GM21515 (cell line): ENCODE measurements around the gene TSKU.

Experiments used
- ATAC-seq: cut with Tn5 transposase; IDR thresholded peaks from one replicate; pipeline ENCODE4 v1.9.1; 2021; ENCODE audit not compliant: unreplicated experiment

Gene TSKU

GRCh38 chr11:76752321-76753143, 30.6 kb upstream of the TSKU start:
- no peak for ATAC-seq

DNA sequence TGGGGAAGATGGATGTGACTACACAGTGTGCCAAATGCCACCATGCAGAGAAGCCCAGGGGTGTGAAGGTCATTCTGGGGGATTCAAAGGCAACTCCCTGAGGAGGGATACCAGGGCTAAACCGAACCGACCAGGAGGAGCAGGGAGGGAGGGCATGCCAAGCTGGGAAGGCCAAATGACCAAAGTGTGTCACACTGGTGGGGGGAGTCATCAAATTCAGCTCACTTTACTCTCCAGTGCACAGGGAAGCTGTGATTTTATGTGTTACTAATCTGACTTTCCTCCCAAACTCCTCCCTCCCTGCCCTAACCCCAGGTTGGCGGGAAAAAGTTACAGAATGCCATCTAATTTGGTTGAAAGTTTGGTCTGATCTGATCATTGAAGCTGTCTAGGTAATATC, 29.7 kb upstream of the TSKU start:
- ATAC-seq: no peak

GRCh38 chr11:76753950-76754349, 29.2 kb upstream of the TSKU start:
- no peak for ATAC-seq

DNA sequence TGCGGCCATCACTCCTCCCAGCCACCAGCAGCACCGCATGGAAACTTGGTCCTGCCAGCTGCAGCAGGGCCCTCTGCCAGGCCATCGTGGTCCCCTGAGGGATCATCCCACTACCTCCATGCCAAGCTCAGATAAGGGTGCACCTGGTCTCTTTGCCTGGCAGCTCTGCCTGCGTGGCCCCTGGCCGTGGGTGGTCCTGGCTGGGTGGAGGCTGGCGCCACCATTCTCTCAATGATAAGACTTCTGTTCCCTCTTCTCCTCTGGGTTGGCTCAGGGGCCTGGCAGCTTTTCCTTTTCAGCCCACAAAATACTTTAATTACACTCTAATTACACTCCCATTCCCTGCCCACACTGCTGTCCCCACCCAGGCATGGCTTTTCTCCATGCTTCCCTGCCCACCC, 26.8 kb upstream of the TSKU start:
- no peak for ATAC-seq

DNA sequence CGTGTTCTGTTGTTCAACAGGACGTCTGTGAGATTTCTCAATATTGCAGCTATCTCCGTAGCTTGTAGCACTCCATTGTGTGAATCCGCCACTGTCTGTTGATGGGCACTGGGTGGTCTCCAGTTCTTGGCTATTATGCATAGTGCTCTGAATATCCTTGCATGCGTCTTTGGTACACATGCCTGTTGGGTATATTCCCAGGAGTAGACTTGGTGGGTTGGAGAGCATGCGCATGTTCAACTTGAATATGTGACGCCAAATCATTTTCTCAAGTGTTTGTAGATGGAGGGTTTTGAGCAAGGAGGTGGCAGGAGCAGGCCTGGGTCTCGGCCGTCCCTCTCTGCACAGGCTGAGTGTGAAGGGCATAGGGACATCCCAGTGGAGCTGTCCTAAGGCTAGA, 24.8 kb upstream of the TSKU start:
- no peak for ATAC-seq

GRCh38 chr11:76759092-76759491, 24.1 kb upstream of the TSKU start:
- ATAC-seq: no peak

DNA sequence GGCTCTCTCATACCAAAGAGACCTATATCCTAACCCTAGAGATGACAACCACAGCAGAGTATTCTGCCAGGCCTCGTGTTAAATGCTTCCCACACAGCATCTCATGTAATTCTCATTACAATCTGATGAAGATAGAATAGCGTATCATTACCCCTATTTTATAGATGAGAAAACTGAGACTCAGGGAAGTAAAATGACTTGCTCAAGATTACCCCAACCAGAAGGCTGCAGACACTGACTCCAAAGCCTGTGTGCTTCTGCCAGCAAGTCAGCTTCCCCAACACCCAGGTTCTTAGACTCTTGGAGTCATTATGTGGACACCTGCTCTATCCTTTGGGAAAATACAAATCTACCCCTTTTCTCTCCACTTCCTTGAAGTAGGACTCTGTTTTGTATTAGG, 23.6 kb upstream of the TSKU start:
- ATAC-seq: no peak

DNA sequence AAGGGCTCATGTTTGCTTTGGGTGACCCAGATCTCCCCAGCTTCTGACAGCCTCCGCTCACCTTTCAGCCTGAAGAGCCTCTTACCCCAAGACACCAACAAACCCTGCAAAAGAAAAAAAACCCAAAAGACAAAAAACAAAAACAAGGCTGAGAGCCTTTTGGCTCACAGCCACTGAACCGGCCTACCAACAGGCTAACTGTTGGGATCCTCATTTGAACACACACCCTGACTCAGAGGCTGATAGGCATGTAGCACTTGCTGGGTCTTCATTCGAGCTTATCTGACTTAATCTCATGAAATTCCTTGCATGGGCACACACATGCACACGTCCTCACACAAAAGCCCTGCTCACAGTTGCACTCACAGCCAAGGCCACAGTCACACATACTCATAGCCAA, 22.9 kb upstream of the TSKU start:
- no peak for ATAC-seq

- no peak for ATAC-seq
Measured at GRCh38 chr11:76761718-76762355, 21.3 kb upstream of the TSKU start.

DNA sequence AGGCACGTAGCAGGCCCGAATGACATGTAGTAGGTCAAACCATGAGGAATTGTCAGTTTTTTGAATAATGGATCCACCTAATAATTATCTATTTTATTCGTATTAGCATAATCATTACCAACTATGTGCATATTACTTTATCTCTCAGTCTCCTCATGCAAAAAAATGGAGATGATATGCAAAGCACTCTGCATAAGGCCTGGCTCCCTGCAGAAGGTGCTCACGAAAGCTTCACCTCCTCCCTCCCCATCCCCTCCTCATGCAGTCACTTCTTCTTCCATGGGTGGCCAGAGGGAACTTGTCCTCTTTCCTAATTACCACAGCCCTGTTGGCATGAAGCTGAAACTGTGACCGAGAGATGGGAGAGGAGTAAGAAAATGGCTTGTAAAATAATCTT, 20.8 kb upstream of the TSKU start:
- no peak for ATAC-seq

DNA sequence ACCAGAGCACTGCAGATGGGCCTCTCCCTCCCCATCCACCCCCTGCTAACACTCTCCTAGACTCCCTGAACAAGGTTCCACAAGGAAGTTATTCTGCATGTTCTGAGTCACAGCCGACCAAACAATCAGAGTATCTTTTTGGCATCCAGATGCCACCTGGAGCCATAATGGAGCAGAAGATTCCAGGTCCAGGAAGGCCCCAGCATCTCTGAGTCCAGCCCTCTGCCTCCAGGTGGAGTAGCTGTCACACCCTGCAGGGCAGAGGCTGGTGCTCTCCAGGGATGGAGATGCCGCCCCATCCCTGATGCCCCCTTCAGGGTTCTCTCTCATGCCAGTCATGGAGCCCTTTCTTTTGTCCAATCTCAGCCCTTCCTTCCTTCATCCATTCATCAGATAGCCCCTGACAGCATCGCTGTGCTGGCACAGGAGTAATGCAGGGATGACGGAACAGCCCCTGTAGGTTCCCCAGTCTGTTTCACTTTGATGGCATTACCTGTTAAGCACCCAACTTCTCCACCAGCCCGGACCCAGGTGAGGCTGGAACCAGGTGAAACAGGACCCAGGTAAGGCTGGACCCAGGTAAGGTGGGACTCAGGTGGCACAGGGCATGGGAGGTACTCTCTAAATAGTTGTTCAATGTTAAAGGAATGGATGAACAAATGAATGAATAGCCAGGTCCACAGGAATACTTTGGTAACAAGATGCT, 20.1 kb upstream of the TSKU start:
- ATAC-seq: no peak

GRCh38 chr11:76763573-76764346, 19.4 kb upstream of the TSKU start:
- no peak for ATAC-seq

DNA sequence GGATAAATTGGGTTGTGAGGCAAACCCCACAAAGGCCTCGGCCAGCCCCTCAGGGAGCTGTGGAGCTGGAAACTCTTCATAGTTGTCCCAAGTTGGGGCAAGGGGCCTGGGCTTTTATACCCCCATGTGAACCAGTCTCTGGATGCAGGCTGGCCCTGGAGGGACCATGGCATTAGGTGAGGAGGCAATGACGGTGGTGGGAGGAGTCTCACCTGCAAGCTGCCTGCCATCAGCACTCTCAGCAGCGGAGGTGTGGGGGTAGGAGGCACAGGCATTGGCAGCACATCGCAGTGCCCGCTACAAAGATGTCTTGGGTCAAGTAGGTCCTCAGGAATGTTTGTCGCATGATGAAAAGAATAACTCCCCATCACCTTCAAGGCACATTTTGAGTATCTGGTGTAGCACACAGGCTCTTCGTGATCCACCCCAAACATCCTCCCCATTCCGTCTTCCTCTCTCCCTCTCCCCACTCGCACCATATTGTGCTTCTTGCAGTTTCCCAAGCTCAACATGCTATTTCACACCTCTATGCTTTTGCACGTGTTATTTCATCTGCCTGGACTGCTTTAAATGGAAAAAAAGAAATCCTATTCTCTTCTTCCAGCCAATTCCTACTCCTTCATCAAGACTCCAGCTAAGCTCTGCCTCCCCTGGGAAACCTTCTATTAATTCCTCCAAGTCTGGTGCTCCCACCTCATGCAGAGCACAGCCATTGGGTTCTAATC, 18.1 kb upstream of the TSKU start:
- no peak for ATAC-seq

DNA sequence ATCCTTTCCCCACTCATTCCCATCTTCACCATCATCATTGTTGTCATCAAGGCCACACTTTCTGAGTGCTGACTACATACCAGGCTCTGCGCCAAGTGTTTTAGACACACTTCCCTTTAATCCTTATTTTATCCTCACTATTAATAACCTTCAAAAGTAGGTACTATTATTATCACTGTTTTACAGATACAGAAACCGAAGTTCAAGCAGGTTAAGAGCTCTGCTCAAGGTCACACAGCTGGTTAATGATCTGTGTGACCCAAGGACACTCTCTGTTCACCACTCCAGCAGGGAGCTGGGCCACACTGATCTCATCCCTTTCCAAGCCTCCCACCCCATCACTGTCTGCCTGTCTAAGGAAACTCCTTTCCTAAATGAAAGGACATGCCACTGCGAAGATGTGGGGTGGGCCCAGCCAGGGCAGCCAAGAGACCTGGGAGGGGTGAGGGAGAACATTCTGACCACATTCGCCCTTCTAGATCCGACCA, 17.2 kb upstream of the TSKU start:
- ATAC-seq: no peak

DNA sequence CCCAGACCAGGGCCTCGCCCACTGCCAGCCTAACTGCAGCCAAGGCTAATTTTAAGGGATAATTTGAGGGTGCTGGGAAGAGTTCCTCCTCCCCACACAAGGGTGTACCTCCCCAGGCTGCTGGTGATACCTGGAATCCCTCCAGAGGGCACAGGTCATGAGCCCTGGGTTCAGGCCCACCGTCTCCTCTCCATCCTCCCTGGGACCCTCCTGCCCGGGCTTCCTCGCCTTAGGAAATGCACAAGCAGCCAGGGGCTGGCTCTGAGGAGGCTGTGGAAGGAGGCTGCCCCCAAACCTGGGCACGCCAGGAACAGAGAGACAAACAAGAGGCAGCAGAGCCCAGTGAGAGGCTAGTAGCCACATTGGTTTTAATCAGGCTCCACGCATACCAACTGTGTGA, 16.6 kb upstream of the TSKU start:
- ATAC-seq: no peak

DNA sequence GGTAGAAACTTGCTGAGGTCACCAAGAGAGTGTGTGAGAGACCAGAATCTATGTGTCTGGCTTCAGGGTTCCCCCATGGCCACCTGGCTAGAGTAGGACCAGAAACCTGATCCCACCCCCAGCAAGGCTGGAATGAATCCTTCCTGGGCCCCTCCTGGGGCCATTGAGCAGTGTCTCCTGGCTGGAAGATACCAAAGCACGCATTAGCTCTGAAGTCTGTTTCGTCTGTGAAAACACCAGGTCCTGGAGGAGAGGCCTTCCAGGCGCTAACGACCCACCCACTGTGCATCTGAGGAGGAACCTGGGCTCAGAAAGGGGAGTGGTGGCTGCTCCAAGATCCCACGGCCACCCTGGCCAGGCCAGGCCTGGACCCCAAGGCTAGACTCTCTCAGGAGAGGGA, 15.5 kb upstream of the TSKU start:
- ATAC-seq: no peak

DNA sequence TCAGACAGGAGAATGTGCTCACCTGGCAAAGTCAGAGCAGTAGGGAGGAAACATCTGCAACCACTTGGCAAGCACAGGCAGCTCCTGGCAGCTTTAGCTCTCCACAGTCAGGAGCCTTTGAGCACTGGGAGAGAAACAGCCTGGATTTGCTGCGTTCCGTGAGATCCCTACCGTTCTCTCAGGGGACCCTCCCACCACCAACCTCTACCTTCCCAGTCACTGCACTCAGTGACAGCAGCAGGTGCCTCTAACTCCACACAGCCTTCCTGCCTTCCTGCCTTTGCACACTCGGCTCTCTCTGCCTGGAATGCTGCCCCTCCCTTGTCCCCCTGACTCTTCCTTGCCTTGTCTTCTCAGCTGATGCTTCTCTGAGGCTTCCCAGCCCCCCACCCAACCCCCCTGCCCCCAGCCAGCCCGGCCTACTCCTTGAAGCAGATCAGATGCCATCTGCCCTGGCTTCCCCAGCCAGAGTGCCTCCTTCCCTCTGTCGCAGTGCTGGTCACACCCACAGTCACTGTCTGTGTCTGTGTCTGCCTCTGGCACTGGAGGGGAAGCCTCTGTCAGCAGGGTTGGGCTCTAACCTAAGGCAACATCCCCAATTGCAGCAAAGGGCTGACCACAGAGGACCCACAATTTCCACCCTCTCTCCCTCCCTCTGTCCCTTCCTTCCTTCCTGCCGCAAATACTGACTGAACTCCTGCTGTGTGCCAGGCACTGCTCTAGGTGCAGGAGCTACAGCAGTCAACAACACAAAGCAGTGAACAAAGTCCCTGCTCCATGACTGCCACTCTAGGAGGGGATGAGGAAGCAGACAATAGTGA, 14.9 kb upstream of the TSKU start:
- no peak for ATAC-seq

DNA sequence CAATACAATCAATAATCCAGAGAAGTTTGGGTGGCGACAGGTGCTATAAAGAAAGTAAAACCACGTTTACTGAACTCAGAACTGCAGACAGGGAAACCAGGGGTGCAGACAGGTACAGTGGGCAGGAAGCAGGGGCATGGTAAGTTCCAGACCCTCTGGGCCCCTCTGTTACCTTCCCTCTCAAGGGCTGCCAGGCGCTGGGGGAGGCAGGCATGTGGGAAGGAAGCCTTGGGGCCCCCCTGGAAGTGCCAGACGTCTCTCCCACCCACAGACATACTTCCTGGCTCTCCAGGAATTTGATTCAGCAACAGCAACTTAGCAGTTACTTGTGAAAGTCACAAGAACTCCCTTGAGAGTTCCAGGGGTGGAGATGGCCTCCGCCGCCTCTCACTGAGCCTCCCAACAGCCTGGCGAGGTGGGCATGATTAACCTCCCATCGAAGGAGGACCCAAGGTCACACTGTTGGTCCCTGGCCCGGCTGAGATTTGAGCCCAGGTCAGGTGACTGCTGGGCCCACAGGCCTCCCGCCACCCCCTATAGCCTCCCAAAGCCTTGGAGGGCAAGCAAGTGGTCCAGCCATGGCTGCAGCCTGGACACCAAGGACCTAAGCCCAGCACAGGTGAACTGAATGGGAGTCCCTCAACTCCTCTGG, 14.1 kb upstream of the TSKU start:
- ATAC-seq: no peak
